GM12874 (cell line): ENCODE data around the gene PUM1.

Source experiments
- CTCF ChIP-seq: IDR thresholded peaks from 2 replicates; pipeline ENCODE4 v1.5.1; 2011; ENCODE audit warnings: low read depth, mild to moderate bottlenecking, control low read depth, low read length, moderate library complexity; ENCODE audit not compliant: insufficient read depth

PUM1 gene

GRCh38 chr1:30895944-30896660, 169.4 kb downstream of the PUM1 start:
- no peak for TF ChIP-seq CTCF

GRCh38 chr1:30895382-30895943, 170.1 kb downstream of the PUM1 start:
- no peak for TF ChIP-seq CTCF

- no peak for TF ChIP-seq CTCF
These were observed 171.0 kb downstream of the PUM1 start for GRCh38 chr1:30894508-30894973.

- TF ChIP-seq CTCF = no peak
These were observed 171.6 kb downstream of the PUM1 start for GRCh38 chr1:30893776-30894507.

- TF ChIP-seq CTCF = no peak
These were observed 172.8 kb downstream of the PUM1 start for GRCh38 chr1:30892671-30893073.

- TF ChIP-seq CTCF = no peak
These were observed 174.3 kb downstream of the PUM1 start for GRCh38 chr1:30891227-30891552.

- no peak for TF ChIP-seq CTCF
These were observed 174.9 kb downstream of the PUM1 start for GRCh38 chr1:30890502-30891226.
